H1 (cell line): ENCODE measurements around the gene INPP5F. TPM values are rescaled to one million over a fixed set of nuclear protein-coding genes. Genes with fewer than 3 reads are reported as not detected.
A peak's percentile ranks its signal among the peaks of the same experiment; 100 is the strongest.

Source experiments
- CTCF ChIA-PET: fragments of 300-600 bp; sonication (Branson Sonifier 250); formaldehyde crosslinking; loops from one replicate; lab custom pipeline; 2021; ENCODE audit not compliant: partially characterized antibody; lab: Charles Lee
- POLR2A ChIA-PET: fragments of 300-600 bp; sonication (Branson Sonifier 250); formaldehyde crosslinking; loops from one replicate; lab custom pipeline; 2021; ENCODE audit warnings: inconsistent platforms; ENCODE audit not compliant: partially characterized antibody; lab: Charles Lee
- DNase-seq, 2 experiments: peaks; one replicate each; pipeline versions ENCODE4 v3.0.0 to v3.0.0-alpha.2; 2010 to 2022; ENCODE audit warnings: low spot score in 2 of 2, low read depth in 1 of 2, mixed read lengths in 1 of 2
- FAIRE-seq: peaks from 2 replicates; lab custom pipeline; 2011; peaks lifted over from hg19 to GRCh38; lab: Jason Lieb, UNC
- H2AFZ ChIP-seq: 2 replicates; pipeline ENCODE4 v1.8.1; 2012; ENCODE audit warnings: low read length, inconsistent platforms
- H2AK5ac ChIP-seq: 2 replicates; pipeline ENCODE4 v1.6.1; 2013; ENCODE audit warnings: low read depth, low read length
- H2BK120ac ChIP-seq: replicated peaks from 2 replicates; pipeline ENCODE3; 2013; ENCODE audit warnings: low read depth, low read length, inconsistent platforms
- H2BK12ac ChIP-seq: 2 replicates; pipeline ENCODE4 v1.6.1; 2013; ENCODE audit warnings: low read depth, low read length
- H2BK15ac ChIP-seq: 2 replicates; pipeline ENCODE4 v1.6.1; 2013; ENCODE audit warnings: low read length
- H2BK20ac ChIP-seq: 2 replicates; pipeline ENCODE4 v1.6.1; 2013; ENCODE audit warnings: low read length
- H2BK5ac ChIP-seq: 2 replicates; pipeline ENCODE4 v1.6.1; 2013; ENCODE audit warnings: low read depth, low read length
- H3K14ac ChIP-seq: 2 replicates; pipeline ENCODE4 v1.6.1; 2013; ENCODE audit warnings: inconsistent platforms; ENCODE audit not compliant: insufficient read length
- H3K18ac ChIP-seq: 2 replicates; pipeline ENCODE4 v1.6.1; 2013; ENCODE audit warnings: low read length; ENCODE audit errors: extremely low read depth
- H3K23ac ChIP-seq: 2 replicates; pipeline ENCODE4 v1.6.1; 2013; ENCODE audit warnings: inconsistent platforms; ENCODE audit not compliant: insufficient read length
- H3K23me2 ChIP-seq: 2 replicates; pipeline ENCODE4 v1.6.1; 2013; ENCODE audit warnings: low read depth, low read length
- H3K27ac ChIP-seq: 2 replicates; pipeline ENCODE4 v1.6.1; 2011; ENCODE audit warnings: low read depth, low read length, inconsistent platforms
- H3K27me3 ChIP-seq, 4 experiments: replicated peaks in 1 of 4; 1 replicate in 1 of 4; 2 replicates in 3 of 4; pipeline versions ENCODE4 v1.6.1 to v1.8.1; 2011 to 2013; ENCODE audit warnings: low read length in 3 of 4, mild to moderate bottlenecking in 3 of 4, inconsistent platforms in 2 of 4, mixed read lengths in 2 of 4, moderate library complexity in 1 of 4; ENCODE audit not compliant: control insufficient read depth in 3 of 4, insufficient read depth in 3 of 4; ENCODE audit errors: extremely low read depth in 1 of 4
- H3K36me3 ChIP-seq, 4 experiments: 2 replicates each; pipeline versions ENCODE4 v1.6.1 to v1.8.1; 2011 to 2013; ENCODE audit warnings: mild to moderate bottlenecking in 4 of 4, low read length in 3 of 4, moderate library complexity in 2 of 4, control low read depth in 1 of 4, inconsistent platforms in 1 of 4; ENCODE audit not compliant: insufficient read depth in 4 of 4, control insufficient read depth in 2 of 4
- H3K4ac ChIP-seq: replicated peaks from 2 replicates; pipeline ENCODE3; 2013; ENCODE audit warnings: low read length, low read depth, mixed read lengths, inconsistent platforms; ENCODE audit not compliant: insufficient read length
- H3K4me1 ChIP-seq, 4 experiments: replicated peaks in 1 of 4; 1 replicate in 1 of 4; 2 replicates in 3 of 4; pipeline versions ENCODE4 v1.6.1 to v1.8.1; 2011 to 2013; ENCODE audit warnings: low read length in 3 of 4, inconsistent platforms in 2 of 4, mixed read lengths in 1 of 4; ENCODE audit not compliant: insufficient read depth in 4 of 4, control insufficient read depth in 3 of 4
- H3K4me2 ChIP-seq, 2 experiments: 2 replicates each; pipeline versions ENCODE4 v1.6.1 to v1.8.1; 2011 to 2013; ENCODE audit warnings: low read depth in 2 of 2, low read length in 2 of 2, control low read depth in 1 of 2, inconsistent platforms in 1 of 2, mild to moderate bottlenecking in 1 of 2; ENCODE audit not compliant: insufficient read depth in 1 of 2
- H3K4me3 ChIP-seq, 4 experiments: fragments of 200-600, 300-600 bp in 1 of 4; sonication (generic), shearing (Covaris generic), sonication (Bioruptor Twin) in 1 of 4; 2 replicates each; pipeline versions ENCODE4 v1.5.1 to v1.8.1; 2011 to 2016; ENCODE audit warnings: low read length in 4 of 4, low read depth in 3 of 4, control low read depth in 2 of 4, inconsistent platforms in 2 of 4, mild to moderate bottlenecking in 2 of 4, mixed read lengths in 1 of 4, moderate library complexity in 1 of 4; ENCODE audit not compliant: insufficient read depth in 2 of 4; ENCODE audit errors: extremely low read depth in 1 of 4
- H3K56ac ChIP-seq: replicated peaks from 2 replicates; pipeline ENCODE3; 2013; ENCODE audit warnings: low read depth, mild to moderate bottlenecking, mixed read lengths, low read length, inconsistent platforms; ENCODE audit not compliant: insufficient read length
- H3K79me1 ChIP-seq: 2 replicates; pipeline ENCODE4 v1.6.1; 2013; ENCODE audit warnings: low read depth, low read length, control low read depth
- H3K79me2 ChIP-seq, 2 experiments: 2 replicates each; pipeline versions ENCODE4 v1.6.1 to v1.8.1; 2012 to 2013; ENCODE audit warnings: low read length in 2 of 2, mild to moderate bottlenecking in 2 of 2, inconsistent platforms in 1 of 2; ENCODE audit not compliant: insufficient read depth in 2 of 2, control insufficient read depth in 1 of 2
- H3K9ac ChIP-seq, 4 experiments: replicated peaks in 1 of 4; 1 replicate in 1 of 4; 2 replicates in 3 of 4; pipeline versions ENCODE4 v1.6.1 to v1.8.1; 2011 to 2013; ENCODE audit warnings: low read depth in 3 of 4, low read length in 3 of 4, control low read depth in 2 of 4, mild to moderate bottlenecking in 2 of 4, moderate library complexity in 2 of 4, inconsistent platforms in 1 of 4; ENCODE audit errors: extremely low read depth in 1 of 4
- H3K9me3 ChIP-seq, 2 experiments: 2 replicates each; pipeline versions ENCODE4 v1.6.1 to v1.8.1; 2012 to 2013; ENCODE audit warnings: mild to moderate bottlenecking in 2 of 2, moderate library complexity in 2 of 2, control low read depth in 1 of 2, inconsistent platforms in 1 of 2, low read depth in 1 of 2, low read length in 1 of 2, mixed read lengths in 1 of 2; ENCODE audit not compliant: insufficient read depth in 2 of 2
- H4K20me1 ChIP-seq, 2 experiments: replicated peaks in 1 of 2; 2 replicates each; pipeline versions ENCODE3 to v1.8.1; 2011 to 2013; ENCODE audit warnings: inconsistent platforms in 2 of 2, low read length in 2 of 2, mild to moderate bottlenecking in 1 of 2; ENCODE audit not compliant: insufficient read depth in 2 of 2, control insufficient read depth in 1 of 2
- H4K5ac ChIP-seq: 2 replicates; pipeline ENCODE4 v1.6.1; 2013; ENCODE audit warnings: low read length, low read depth, mixed read lengths, inconsistent platforms; ENCODE audit not compliant: insufficient read length
- H4K8ac ChIP-seq: 2 replicates; pipeline ENCODE4 v1.8.0; 2013; ENCODE audit warnings: mild to moderate bottlenecking, moderate library complexity, low read length, inconsistent platforms; ENCODE audit not compliant: insufficient read depth; ENCODE audit errors: extremely low read depth
- H4K91ac ChIP-seq: replicated peaks from 2 replicates; pipeline ENCODE3; 2013; ENCODE audit warnings: low read length, mixed read lengths, inconsistent platforms; ENCODE audit not compliant: insufficient read length
- KDM4A ChIP-seq: IDR thresholded peaks from one replicate; pipeline ENCODE4 v1.7.1; 2012; ENCODE audit warnings: low read depth, mild to moderate bottlenecking, moderate library complexity, low read length, inconsistent platforms; ENCODE audit not compliant: severe bottlenecking
- YY1 ChIP-seq: IDR thresholded peaks from 2 replicates; pipeline ENCODE4 v1.6.1; 2011; ENCODE audit warnings: low read depth, mild to moderate bottlenecking, low read length
- WGBS, 2 experiments: shearing (Covaris generic) in 1 of 2; methylation state at CpG; one replicate each; pipeline versions ENCODE4 v1.1.6 to v1.1.7; 2013 to 2015; ENCODE audit warnings: low lambda C conversion rate in 2 of 2, mixed read lengths in 2 of 2, inconsistent platforms in 1 of 2, low coverage in 1 of 2, missing lambda C conversion rate in 1 of 2; ENCODE audit not compliant: insufficient replicate concordance in 2 of 2, insufficient coverage in 1 of 2, insufficient read length in 1 of 2; ENCODE audit errors: extremely low coverage in 1 of 2, missing lambda C conversion rate in 1 of 2; 5-methylcytosine and 5-hydroxymethylcytosine counted together
- polyA plus RNA-seq, 7 experiments: library from polyadenylated mRNA; depleted of rRNA in 3 of 7; stranded (reverse) in 5 of 7; unstranded in 2 of 7; fragments of >200 nt in 5 of 7; fragments of 200-250 nt in 2 of 7; gene quantifications; 1 replicate in 5 of 7; 2 replicates in 1 of 7; 4 replicates in 1 of 7; pipeline versions ENCODE4 v1.2.1 to v1.2.3, GENCODE V29; 2011 to 2013; ENCODE audit warnings: missing spikeins in 2 of 7, mixed read lengths in 2 of 7
- total RNA-seq: library from RNA; stranded (reverse); fragmentation: NEBNext Ultra II Directional; extraction: Animal tissue kit (Norgen Biotek cat#: 25700); gene quantifications from 2 replicates; pipeline ENCODE4 v1.2.1, GENCODE V29; 2021

INPP5F gene
- total and polyA plus RNA-seq, 2 of the 8 experiments (the other 6 are each of a cell fraction or from before 2014, with no cell fraction given): 50.1 to 101 TPM

- Histone ChIP-seq H3K36me3 (no peaks in the 10 kb centered on the region), H3K23ac (no peak overlapping the region), H2AFZ (no peak overlapping the region), H2BK120ac (no peak overlapping the region), H3K18ac (peak overlapping the region; percentile 75), H3K56ac (no peak overlapping the region), H3K4ac (no peak overlapping the region), H2BK20ac (peak overlapping the region; percentile 95; the same call in 1 of the 2 replicates), H3K27me3 (no peaks in the 10 kb centered on the region), H3K4me3 (no peak overlapping the region), H4K5ac (no peak overlapping the region), H2BK12ac (peak overlapping the region; percentile 98), H3K4me1 (peaks cover 3 to 16% (median 14%) of the 10 kb centered on the region in 4 experiments; a peak in 6 of 7 replicates), H4K91ac (peak overlapping the region; percentile 4), H3K27ac (peak overlapping the region; percentile 84; the same call in 1 of the 2 replicates), H3K23me2 (peaks cover 6% of the 10 kb centered on the region), H3K9ac (no peak overlapping the region; a peak in 1 of 7 replicates), H4K20me1 (no peaks in the 10 kb centered on the region), H3K9me3 (no peaks in the 10 kb centered on the region; a peak in 1 of 4 replicates), H4K8ac (no peak overlapping the region), H2AK5ac (no peak overlapping the region), H3K4me2 (peak overlapping the region in 1 of 2 experiments; percentile 47; a peak in 2 of 4 replicates), H3K14ac (no peak overlapping the region), H2BK5ac (peak overlapping the region; percentile 71), H3K79me1 (no peaks in the 10 kb centered on the region; the same call in 1 of the 2 replicates), H2BK15ac (0 out of 2 replicates have a peak overlapping the region, but pooled peaks have one; percentile 61), H3K79me2 (no peaks in the 10 kb centered on the region)
- TF ChIP-seq KDM4A (no peak), YY1 (peak; percentile 19; the same call in 1 of the 2 replicates)
- DNase-seq (no peak), FAIRE-seq (no peak)
- POLR2A ChIA-PET: interaction anchor here (0.6 to 2.5 kb wide), 4 partner anchors 15 to 130 kb away, joined by 3 to 27 read pairs (median 4); partner anchors contain the start of gene BAG3
- CTCF ChIA-PET: interaction anchor here (0.6 to 2.5 kb wide), 11 partner anchors 9 to 1974 kb away, joined by 3 to 9 read pairs (median 3); no protein-coding TSS in a partner anchor
- WGBS, 2 experiments: 90% methylated on average over 6 of the region's 6 CpGs; no CpG with 5 or more reads in 1 of the 2 experiments
Measured at GRCh38 chr10:119689016-119689580, 36.8 kb upstream of the INPP5F start.
